GM19467 (cell line): ENCODE data around the gene NPIPB2.
"Not testable (repeated sequence)": the region's sequence is repeated elsewhere in the genome, so short reads cannot be mapped to it uniquely, and the experiment has no call there.

Experiments
- ATAC-seq: cut with Tn5 transposase; IDR thresholded peaks from one replicate; pipeline ENCODE4 v1.9.1; 2021; ENCODE audit warnings: mild to moderate bottlenecking, moderate library complexity; ENCODE audit not compliant: unreplicated experiment

Gene NPIPB2

DNA sequence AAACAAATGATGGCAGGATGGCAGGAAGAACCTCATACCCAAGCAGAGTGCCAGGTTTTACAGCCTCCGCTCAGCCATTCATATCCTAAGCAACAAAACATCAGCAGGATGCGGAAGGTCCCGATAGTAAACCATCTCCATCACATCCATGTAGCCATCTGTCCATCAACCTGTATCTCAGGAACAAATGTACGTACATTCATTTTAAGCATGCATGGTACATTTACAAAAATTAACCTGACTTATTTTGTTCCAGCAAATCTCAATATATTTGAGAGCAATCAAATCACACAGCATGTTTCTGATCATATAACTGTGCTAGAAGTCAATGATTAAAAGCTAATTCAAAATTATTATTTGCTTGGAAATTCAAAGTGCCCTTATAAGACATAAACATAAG is at the start of gene NPIPB2:
NPIPB2 (minus strand) TSS at position 101 of the 400 bp plus-strand sequence; CDS start at position 101, 0 bp downstream.
- not testable (repeated sequence) for ATAC-seq

GRCh38 chr16:11990702-11991390 is 49.0 kb upstream of the NPIPB2 start:
- no peak for ATAC-seq

GRCh38 chr16:11988258-11988978 is 46.6 kb upstream of the NPIPB2 start:
- no peak for ATAC-seq

DNA sequence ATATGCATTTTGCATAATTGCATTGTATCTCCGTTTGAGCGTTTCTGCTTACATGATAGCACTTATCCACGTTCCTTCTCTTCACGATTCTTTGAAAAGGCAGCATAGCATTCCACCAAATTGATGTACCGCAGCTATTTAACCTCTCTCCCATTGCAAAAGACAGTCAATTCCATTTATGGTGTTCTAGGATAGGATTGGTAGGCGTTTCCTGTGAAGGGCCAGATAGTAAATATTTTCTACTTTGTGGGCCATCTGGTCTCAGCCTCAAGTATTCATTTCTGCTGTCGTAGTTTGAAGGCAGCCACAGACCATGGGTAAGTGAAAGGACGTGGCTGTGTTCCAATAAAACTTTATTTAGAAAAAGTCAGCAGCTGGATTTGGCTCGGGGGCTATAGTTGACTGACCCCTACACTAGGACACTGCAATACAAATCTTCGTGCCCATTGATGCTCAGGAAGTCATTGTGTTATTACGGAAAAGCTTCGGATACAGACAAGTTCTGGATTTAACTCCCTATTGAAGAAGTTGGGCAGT is 44.7 kb upstream of the NPIPB2 start:
- no peak for ATAC-seq

- ATAC-seq: no peak
These were observed 43.4 kb upstream of the NPIPB2 start for GRCh38 chr16:11985250-11985649.

DNA sequence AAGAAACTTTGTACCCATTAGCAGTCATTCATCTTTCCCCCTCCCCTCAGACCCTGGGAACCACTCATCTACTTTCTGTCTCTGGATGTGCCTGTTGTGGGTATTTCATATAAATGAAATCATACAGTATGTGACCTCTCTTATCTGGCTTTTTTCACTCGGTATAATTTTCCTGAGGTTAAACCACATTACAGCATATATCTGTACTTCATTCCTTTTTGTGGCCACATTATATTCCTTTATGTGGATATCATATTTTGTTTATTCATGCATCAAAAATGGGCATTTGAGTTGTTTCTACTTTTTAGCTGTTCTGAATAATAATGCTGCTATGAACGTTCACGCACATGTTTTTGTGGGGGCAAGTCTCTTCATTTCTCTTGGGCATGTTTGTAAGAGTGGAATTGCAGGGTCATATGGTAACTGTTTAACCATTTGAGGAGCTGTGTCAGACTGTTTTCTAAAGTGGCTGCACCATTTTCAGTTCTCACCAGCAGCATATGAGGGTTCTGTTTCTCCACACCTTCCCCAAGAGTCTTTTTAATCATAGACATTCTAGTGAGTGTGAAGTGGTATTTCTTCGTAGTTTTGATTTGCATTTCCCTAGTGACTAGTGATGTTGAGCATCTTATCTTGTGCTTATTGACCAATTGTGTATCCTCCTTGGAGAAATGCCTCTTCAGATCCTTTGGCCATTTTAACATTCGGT is 38.4 kb upstream of the NPIPB2 start:
- no peak for ATAC-seq

- ATAC-seq: no peak
These were observed 37.3 kb upstream of the NPIPB2 start for GRCh38 chr16:11979013-11979672.

DNA sequence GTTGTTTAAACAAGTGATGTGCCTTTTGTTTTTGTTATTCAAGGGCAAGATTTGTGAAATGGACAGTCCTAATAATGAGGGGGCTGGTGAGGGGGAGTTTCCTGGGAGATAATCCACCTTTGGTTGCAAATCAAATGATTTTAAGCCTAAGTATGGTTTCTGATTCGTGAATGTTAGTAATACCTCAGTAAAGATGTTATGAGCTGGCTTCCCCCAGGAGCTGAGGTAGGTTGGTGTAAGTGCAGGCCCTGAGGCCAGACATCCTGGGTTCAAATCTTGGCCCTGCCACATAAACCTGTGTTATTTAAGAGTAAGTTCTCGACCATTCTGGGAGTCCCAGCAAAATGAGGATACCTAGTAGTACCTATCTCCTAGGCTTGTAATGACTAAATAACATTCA is 36.2 kb upstream of the NPIPB2 start:
- ATAC-seq: no peak

GRCh38 chr16:11977376-11978041 is 35.7 kb upstream of the NPIPB2 start:
- ATAC-seq: no peak

- no peak for ATAC-seq
These were observed 35.1 kb upstream of the NPIPB2 start for GRCh38 chr16:11976850-11977375.

GRCh38 chr16:11973070-11973469 is 31.2 kb upstream of the NPIPB2 start:
- ATAC-seq: no peak

- no peak for ATAC-seq
These were observed 30.3 kb upstream of the NPIPB2 start for GRCh38 chr16:11972128-11972527.

DNA sequence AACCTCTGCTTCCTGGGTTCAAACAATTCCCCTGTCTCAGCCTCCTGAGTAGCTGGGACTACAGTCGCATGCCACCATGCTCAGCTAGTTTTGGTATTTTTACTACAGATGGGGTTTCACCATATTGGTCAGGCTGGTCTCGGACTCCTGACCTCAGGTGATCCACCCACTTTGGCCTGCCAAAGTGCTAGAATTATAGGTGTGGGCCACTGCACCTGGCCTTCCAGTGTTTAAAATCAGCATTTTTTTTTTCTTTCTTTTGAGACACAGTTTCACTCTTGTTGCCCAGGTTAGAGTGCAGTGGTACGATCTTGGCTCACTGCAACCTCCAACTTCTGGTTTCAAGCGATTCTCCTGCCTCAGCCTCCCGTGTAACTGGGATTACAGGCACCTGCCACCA is 28.4 kb upstream of the NPIPB2 start:
- not testable (repeated sequence) for ATAC-seq

GRCh38 chr16:11968577-11968976 is 26.7 kb upstream of the NPIPB2 start:
- no peak for ATAC-seq

GRCh38 chr16:11967195-11967911 is 25.5 kb upstream of the NPIPB2 start:
- ATAC-seq: no peak

DNA sequence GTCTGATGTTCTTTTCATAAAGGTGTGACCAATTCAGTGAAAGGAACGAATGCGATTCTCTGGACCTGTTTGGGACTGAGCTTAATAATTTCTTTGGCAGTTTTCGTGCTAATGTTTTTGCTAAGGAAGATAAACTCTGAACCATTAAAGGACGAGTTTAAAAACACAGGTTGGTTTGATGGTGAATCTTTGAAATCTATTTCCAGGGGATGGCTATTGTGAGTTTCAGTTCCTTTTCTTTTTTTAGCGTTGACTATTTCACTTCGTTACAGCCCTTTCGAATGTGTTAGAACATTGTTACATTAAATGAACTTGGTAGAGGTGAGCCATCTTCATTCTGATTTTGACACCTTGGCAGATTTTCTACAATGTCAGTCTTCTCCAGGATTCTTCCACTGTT is 24.3 kb upstream of the NPIPB2 start:
- no peak for ATAC-seq

GRCh38 chr16:11964761-11965551 is 23.1 kb upstream of the NPIPB2 start, which contains the start of gene TNFRSF17:
Gene TNFRSF17 (plus strand): TSS chr16:11965210. CDS start chr16:11965325, 115 bp downstream.
- ATAC-seq: peak; percentile 74

DNA sequence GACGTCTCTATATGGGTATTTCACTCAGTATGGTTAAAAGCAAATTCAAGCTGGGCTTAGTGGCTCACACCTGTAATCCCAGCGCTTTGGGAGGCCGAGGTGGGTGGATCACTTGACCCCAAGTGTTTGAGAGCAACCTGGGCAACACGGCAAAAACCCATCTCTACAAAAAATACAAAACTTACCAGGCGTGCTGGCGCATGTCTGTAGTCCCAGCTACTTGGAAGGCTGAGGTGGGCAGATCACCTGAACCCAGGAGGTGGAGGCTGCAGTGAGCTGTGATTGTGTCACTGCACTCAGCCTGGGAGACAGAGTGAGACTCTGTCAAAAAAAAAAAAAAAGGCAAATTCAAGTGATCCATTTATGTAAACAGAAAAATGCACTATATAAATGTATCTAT is 21.9 kb upstream of the NPIPB2 start:
- ATAC-seq: no peak

GRCh38 chr16:11962978-11963377 is 21.1 kb upstream of the NPIPB2 start:
- ATAC-seq: not testable (repeated sequence)
